AG04449 (cell line): ENCODE results near the gene KIF5C.

Source experiments
- CTCF ChIA-PET: fragments of 350-600 bp; formaldehyde crosslinking; extraction: SDS; loops from one replicate; lab custom pipeline; 2021; ENCODE audit warnings: antibody characterized with exemption; lab: Yijun Ruan, JAX
- POLR2A ChIA-PET: fragments of 400-600, 350-600 bp; formaldehyde crosslinking; extraction: SDS; loops from one replicate; lab custom pipeline; 2020; ENCODE audit warnings: antibody characterized with exemption, inconsistent platforms; lab: Yijun Ruan, JAX
- DNase-seq: peaks from one replicate; pipeline ENCODE4 v3.0.0-alpha.2; 2010; ENCODE audit warnings: low read depth, low spot score
- H3K4me3 ChIP-seq: 2 replicates; pipeline ENCODE4 v1.5.1; 2011; ENCODE audit warnings: low read depth, mild to moderate bottlenecking, control low read depth, low read length
- TF ChIP-seq, protein P1 (sequence below): IDR thresholded peaks from one replicate; pipeline ENCODE4 v1.5.1; 2011; ENCODE audit warnings: mild to moderate bottlenecking, moderate library complexity, low read length, control low read depth, inconsistent platforms; ENCODE audit not compliant: insufficient read depth; ENCODE audit errors: missing control alignments

KIF5C gene

DNA sequence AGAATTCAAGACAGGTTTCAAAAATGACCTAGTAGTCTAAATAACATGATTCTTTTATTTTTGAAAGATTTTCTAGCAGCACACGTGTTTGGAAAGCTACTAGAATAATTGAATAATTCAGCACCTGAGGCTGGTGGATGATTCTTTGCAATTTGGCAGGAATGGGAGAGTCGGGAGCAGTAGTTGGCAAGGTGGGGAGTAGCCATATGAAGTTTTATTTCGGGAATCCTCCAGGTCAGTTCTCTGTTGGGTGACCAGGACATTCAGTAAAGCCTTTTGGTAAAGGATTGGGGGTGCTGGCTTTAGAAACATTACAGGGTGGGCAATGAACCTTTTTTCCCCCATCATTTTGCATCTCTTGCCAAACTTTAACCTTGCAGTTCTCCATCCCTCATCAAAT is 88.4 kb downstream of the KIF5C start:
- ChIA-PET POLR2A (no interaction called here), CTCF (interaction anchor here (0.6 kb wide), 1 partner anchor 435 kb away, joined by 3 read pairs; no protein-coding TSS in a partner anchor)
- DNase-seq = no peak
- H3K4me3 ChIP-seq = no peak overlapping the region
- TF ChIP-seq, protein P1, sequence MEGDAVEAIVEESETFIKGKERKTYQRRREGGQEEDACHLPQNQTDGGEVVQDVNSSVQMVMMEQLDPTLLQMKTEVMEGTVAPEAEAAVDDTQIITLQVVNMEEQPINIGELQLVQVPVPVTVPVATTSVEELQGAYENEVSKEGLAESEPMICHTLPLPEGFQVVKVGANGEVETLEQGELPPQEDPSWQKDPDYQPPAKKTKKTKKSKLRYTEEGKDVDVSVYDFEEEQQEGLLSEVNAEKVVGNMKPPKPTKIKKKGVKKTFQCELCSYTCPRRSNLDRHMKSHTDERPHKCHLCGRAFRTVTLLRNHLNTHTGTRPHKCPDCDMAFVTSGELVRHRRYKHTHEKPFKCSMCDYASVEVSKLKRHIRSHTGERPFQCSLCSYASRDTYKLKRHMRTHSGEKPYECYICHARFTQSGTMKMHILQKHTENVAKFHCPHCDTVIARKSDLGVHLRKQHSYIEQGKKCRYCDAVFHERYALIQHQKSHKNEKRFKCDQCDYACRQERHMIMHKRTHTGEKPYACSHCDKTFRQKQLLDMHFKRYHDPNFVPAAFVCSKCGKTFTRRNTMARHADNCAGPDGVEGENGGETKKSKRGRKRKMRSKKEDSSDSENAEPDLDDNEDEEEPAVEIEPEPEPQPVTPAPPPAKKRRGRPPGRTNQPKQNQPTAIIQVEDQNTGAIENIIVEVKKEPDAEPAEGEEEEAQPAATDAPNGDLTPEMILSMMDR = no peak

DNA sequence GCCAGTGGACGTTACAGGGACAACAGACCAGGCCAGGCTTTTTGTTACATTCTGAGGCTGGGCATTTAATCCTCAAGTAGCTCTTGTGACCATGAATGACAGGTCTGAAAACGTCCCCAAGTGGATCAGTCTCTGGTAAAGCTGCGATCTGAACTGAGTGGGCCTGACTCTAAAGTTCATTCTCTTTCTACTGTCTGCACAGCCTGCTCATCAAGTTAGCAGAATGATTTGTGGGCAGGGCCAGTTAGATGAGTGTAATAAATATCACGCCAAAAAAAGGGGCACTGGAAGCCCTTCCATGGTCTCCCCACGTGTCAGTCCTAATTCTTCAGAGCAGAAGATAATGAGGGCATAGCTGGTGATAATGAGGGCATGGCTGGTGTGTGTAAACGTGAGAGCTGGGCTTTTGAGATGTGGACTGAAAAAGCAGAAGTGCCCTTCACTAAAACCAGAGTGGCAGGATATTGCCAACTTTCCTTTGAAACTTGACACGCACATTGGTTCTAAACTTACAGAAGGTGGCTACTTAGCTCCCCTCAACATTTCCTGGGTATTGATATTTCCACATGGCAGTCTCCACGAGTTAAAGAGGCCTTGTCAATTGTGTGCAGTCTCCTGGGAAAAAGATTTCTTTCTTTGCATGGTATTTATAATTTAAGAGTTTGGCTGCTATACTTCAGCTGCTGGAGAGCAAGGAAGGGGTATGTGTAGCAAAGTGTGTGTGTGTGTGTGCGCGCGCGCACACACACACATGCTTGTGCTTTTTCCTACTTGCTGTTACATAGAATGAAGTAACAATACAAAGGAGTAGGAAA is 90.8 kb downstream of the KIF5C start:
- TF ChIP-seq, protein P1 = no peak
- ChIA-PET POLR2A (interaction anchor here (0.6 kb wide), 1 partner anchor 10 kb away, joined by 3 read pairs; no protein-coding TSS in a partner anchor), CTCF (interaction anchor here (1.7 kb wide), 1 partner anchor 325 kb away, joined by 6 read pairs; no protein-coding TSS in a partner anchor)
- H3K4me3 ChIP-seq = no peak overlapping the region
- no peak for DNase-seq

DNA sequence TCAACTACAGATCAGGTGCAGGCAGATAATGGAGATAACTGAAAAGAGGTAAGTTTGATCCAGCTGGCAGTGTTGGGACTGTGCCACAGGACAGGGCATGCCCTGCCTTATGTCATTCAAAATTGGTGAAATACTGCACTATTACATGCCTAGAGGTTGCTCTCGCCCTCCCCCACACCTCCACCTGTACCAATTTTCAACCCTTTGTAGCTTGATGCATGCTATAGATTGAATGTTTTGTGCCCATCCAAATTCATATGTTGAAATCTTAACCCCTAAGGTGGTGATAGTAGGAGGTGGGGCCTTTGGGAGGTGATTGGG is 91.4 kb downstream of the KIF5C start:
- no peak overlapping the region for H3K4me3 ChIP-seq
- ChIA-PET CTCF (interaction anchor here (1.7 kb wide), 1 partner anchor 326 kb away, joined by 6 read pairs; no protein-coding TSS in a partner anchor), POLR2A (no interaction called here)
- DNase-seq = no peak
- TF ChIP-seq, protein P1 = no peak

DNA sequence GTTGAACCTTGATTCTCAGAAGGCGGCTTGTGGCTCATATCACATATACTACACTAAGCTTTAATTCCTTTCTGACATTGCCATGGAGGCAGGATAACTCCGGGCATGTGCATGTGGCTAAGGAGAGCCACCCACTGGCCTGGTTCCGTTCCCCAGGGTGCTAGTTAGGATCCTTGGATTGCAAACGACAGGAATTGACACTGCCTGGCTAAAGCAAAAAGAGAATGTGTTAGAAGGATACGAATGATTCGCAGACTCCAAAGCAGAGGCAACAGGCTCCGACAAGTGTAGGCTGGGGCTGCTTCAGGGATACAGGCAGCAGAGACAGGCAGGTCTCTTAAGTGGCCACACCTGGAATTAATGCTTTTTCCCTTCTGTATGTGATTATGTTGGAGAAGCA is 92.0 kb downstream of the KIF5C start:
- no peak overlapping the region for H3K4me3 ChIP-seq
- TF ChIP-seq, protein P1 = no peak
- POLR2A ChIA-PET = no interaction called here
- DNase-seq = no peak
- CTCF ChIA-PET = interaction anchor here (1.2 to 1.8 kb wide), 3 partner anchors 326 to 458 kb away, joined by 3 to 6 read pairs (median 4); no protein-coding TSS in a partner anchor

DNA sequence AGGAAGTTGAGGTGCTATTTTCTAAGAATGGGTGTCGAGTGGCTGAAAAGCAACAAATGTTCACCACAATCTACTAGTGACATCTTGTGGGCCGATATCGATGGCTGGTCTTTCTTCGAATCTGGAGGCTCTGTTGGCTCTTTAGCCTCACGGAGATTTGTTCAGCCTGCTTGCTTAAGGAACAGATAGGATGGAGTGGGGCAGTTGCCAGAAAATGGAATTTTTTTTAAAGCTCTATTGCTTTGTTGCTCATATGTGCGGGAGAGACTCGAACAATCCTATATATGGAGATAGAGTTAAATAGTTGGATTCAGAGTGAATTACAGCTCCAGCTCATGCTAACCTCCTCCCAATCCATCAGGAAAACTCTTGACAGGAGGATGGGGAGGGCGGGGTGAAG is 92.6 kb downstream of the KIF5C start:
- no peak for DNase-seq
- CTCF ChIA-PET = interaction anchor here (1.2 to 1.8 kb wide), 3 partner anchors 446 to 1030 kb away, joined by 3 to 4 read pairs (median 3); no protein-coding TSS in a partner anchor
- H3K4me3 ChIP-seq = no peak overlapping the region
- POLR2A ChIA-PET = no interaction called here
- TF ChIP-seq, protein P1 = no peak

DNA sequence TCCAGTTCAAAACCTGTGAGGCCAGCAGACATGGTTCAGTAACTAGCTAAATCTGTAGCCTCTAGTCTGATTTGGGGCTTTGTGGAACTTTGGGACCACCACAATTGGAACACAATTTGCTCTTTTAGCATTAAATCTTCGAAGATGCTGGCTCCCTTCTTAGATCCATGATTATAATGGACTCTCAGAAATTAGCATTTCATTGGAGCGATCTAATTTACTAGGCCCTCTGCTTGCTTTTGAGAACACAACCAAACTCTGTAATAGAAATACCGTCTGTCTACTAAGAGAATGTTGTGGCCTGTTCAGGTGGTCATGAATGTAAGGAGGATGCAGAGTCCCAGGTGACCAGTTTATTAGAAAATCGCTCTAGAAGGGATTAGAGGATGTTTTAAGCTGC is 93.3 kb downstream of the KIF5C start:
- no peak for DNase-seq
- TF ChIP-seq, protein P1 = no peak
- H3K4me3 ChIP-seq = no peak overlapping the region
- CTCF ChIA-PET = interaction anchor here (1.2 to 1.8 kb wide), 4 partner anchors 327 to 1031 kb away, joined by 3 to 4 read pairs (median 3); no protein-coding TSS in a partner anchor
- POLR2A ChIA-PET = no interaction called here
